ENCODE measurements around the gene CDKN1C. TPM values are rescaled to one million over a fixed set of nuclear protein-coding genes. Genes with fewer than 3 reads are reported as not detected.

Gene CDKN1C
- total and polyA plus RNA-seq, 4 donors = 2.6 to 10.2 (median 3.5) TPM

GRCh38 chr11:2858995-2859698 lies 26.4 kb downstream of the CDKN1C start:
- no peaks in the 10 kb centered on the region for H3K36me3 ChIP-seq (ENCODE audit: control insufficient read depth in 4 of 4, insufficient read depth in 3 of 4, low read depth in 1 of 4, low read length in 3 of 4)
- H3K9ac ChIP-seq (ENCODE audit: low read depth in 1 of 2, low read length in 2 of 2) = no peak overlapping the region
- no peak for TF ChIP-seq MAX (IDR thresholded peaks at IDR 0.05)
- TF ChIP-seq JUND (IDR thresholded peaks at IDR 0.05) = no peak
- TF ChIP-seq SP1 (IDR thresholded peaks at IDR 0.05) = no peak
- TF ChIP-seq FOXA2 (IDR thresholded peaks at IDR 0.05) = no peak
- peaks cover 0 to 7% (median 1%) of the 10 kb centered on the region in 4 donors for H3K4me1 ChIP-seq (ENCODE audit: control insufficient read depth in 4 of 4, insufficient read depth in 4 of 4, low read length in 3 of 4)
- H3K9me3 ChIP-seq (ENCODE audit: control insufficient read depth in 4 of 4, low read length in 3 of 4) = no peaks in the 10 kb centered on the region
- H3K27me3 ChIP-seq (ENCODE audit: control insufficient read depth in 4 of 4, insufficient read depth in 4 of 4, low read length in 3 of 4) = peaks cover 0 to 2% (median 0%) of the 10 kb centered on the region in 4 donors
- no peak overlapping the region for H3K27ac ChIP-seq (ENCODE audit: low read depth in 1 of 2, low read length in 2 of 2)
- 83% methylated on average over 16 of the region's 16 CpGs for WGBS
- H3K4me3 ChIP-seq (ENCODE audit: low read depth in 1 of 3, low read length in 3 of 3) = no peak overlapping the region
- no peak for DNase-seq (ENCODE audit: low spot score)

- DNase-seq (ENCODE audit: low spot score) = no peak
- H3K9ac ChIP-seq (ENCODE audit: low read depth in 1 of 2, low read length in 2 of 2) = no peak overlapping the region
These were observed 27.7 kb downstream of the CDKN1C start for GRCh38 chr11:2857918-2858317.

GRCh38 chr11:2857276-2857675 lies 28.3 kb downstream of the CDKN1C start:
- Histone ChIP-seq H3K4me3 (ENCODE audit: low read depth in 1 of 3, low read length in 3 of 3) (no peak overlapping the region), H3K36me3 (ENCODE audit: control insufficient read depth in 4 of 4, insufficient read depth in 3 of 4, low read depth in 1 of 4, low read length in 3 of 4) (no peaks in the 10 kb centered on the region), H3K9ac (ENCODE audit: low read depth in 1 of 2, low read length in 2 of 2) (no peak overlapping the region), H3K9me3 (ENCODE audit: control insufficient read depth in 4 of 4, low read length in 3 of 4) (no peaks in the 10 kb centered on the region), H3K27me3 (ENCODE audit: control insufficient read depth in 4 of 4, insufficient read depth in 4 of 4, low read length in 3 of 4) (no peaks in the 10 kb centered on the region), H3K4me1 (ENCODE audit: control insufficient read depth in 4 of 4, insufficient read depth in 4 of 4, low read length in 3 of 4) (no peaks in the 10 kb centered on the region), H3K27ac (ENCODE audit: low read depth in 1 of 2, low read length in 2 of 2) (no peak overlapping the region)
- TF ChIP-seq EGR1 (IDR thresholded peaks at IDR 0.05; ENCODE audit: low read depth in 2 of 2) = no peak
- no peak for TF ChIP-seq TAF1 (conservative IDR thresholded peaks at IDR 0.05)
- no peak for TF ChIP-seq FOXA2 (IDR thresholded peaks at IDR 0.05)
- TF ChIP-seq JUND (IDR thresholded peaks at IDR 0.05) = no peak
- TF ChIP-seq NR2F2 (IDR thresholded peaks at IDR 0.05) = no peak
- TF ChIP-seq ZBTB33 (IDR thresholded peaks at IDR 0.05) = no peak
- no peak for DNase-seq (ENCODE audit: low spot score)
- 85% methylated on average over 11 of the region's 11 CpGs for WGBS

More at GRCh38 chr11:2857918-2858317, 27.7 kb downstream of the CDKN1C start:
- WGBS = 90% methylated on average over 18 of the region's 18 CpGs
- Histone ChIP-seq H3K9me3 (ENCODE audit: control insufficient read depth in 4 of 4, low read length in 3 of 4) (no peaks in the 10 kb centered on the region), H3K27me3 (ENCODE audit: control insufficient read depth in 4 of 4, insufficient read depth in 4 of 4, low read length in 3 of 4) (no peaks in the 10 kb centered on the region), H3K4me1 (ENCODE audit: control insufficient read depth in 4 of 4, insufficient read depth in 4 of 4, low read length in 3 of 4) (peaks cover 0 to 5% (median 1%) of the 10 kb centered on the region in 4 donors), H3K36me3 (ENCODE audit: control insufficient read depth in 4 of 4, insufficient read depth in 3 of 4, low read depth in 1 of 4, low read length in 3 of 4) (no peaks in the 10 kb centered on the region), H3K27ac (ENCODE audit: low read depth in 1 of 2, low read length in 2 of 2) (no peak overlapping the region), H3K4me3 (ENCODE audit: low read depth in 1 of 3, low read length in 3 of 3) (no peak overlapping the region)
- no peak for TF ChIP-seq MAX (IDR thresholded peaks at IDR 0.05)
- TF ChIP-seq RXRA (IDR thresholded peaks at IDR 0.05) = no peak
- TF ChIP-seq TAF1 (conservative IDR thresholded peaks at IDR 0.05) = no peak
- no peak for TF ChIP-seq HNF4G (IDR thresholded peaks at IDR 0.05)
- no peak for TF ChIP-seq NR2F2 (IDR thresholded peaks at IDR 0.05)
- no peak for TF ChIP-seq ATF3 (IDR thresholded peaks at IDR 0.05)
- TF ChIP-seq YY1 (IDR thresholded peaks at IDR 0.05) = no peak

Data from liver (tissue), 9 donors.